PFSK-1 (cell line): Measurements from ENCODE around the gene LRMDA.

Source experiments
- FOXP2 ChIP-seq: optimal IDR thresholded peaks from 2 replicates; pipeline ENCODE3; 2011; ENCODE audit warnings: borderline replicate concordance, control low read depth, inconsistent platforms; ENCODE audit not compliant: insufficient read depth; ENCODE audit errors: extremely low read length, extremely low read depth
- POLR2AphosphoS5 ChIP-seq: IDR thresholded peaks from 2 replicates; pipeline ENCODE4 v1.6.1; 2012; ENCODE audit warnings: low read depth, mild to moderate bottlenecking, control low read depth, low read length, moderate library complexity
- REST ChIP-seq, 2 experiments: IDR thresholded peaks; 2 replicates each; pipeline versions ENCODE4 v1.6.1 to v1.8.0; 2011 to 2012; ENCODE audit warnings: low read depth in 2 of 2, low read length in 2 of 2, control low read depth in 1 of 2, inconsistent platforms in 1 of 2, mild to moderate bottlenecking in 1 of 2, moderate library complexity in 1 of 2; ENCODE audit not compliant: insufficient read depth in 1 of 2
- SIN3A ChIP-seq: IDR thresholded peaks from 2 replicates; pipeline ENCODE4 v1.6.1; 2012; ENCODE audit warnings: mild to moderate bottlenecking, low read length, moderate library complexity, borderline replicate concordance; ENCODE audit not compliant: insufficient read depth
- TAF1 ChIP-seq: IDR thresholded peaks from 2 replicates; pipeline ENCODE4 v1.6.1; 2012; ENCODE audit warnings: low read length, control low read depth, borderline replicate concordance; ENCODE audit not compliant: insufficient read depth

The LRMDA gene

GRCh38 chr10:76122056-76122455, 690.6 kb downstream of the LRMDA start:
- TF ChIP-seq FOXP2 (no peak), REST (IDR thresholded peaks at IDR 0.05; ENCODE audit: insufficient read depth in 1 of 2, low read depth in 2 of 2, low read length in 2 of 2) (no peak), SIN3A (no peak), POLR2AphosphoS5 (no peak), TAF1 (no peak)

GRCh38 chr10:76124280-76124679, 692.9 kb downstream of the LRMDA start:
- no peak for TF ChIP-seq FOXP2
- TF ChIP-seq POLR2AphosphoS5, result no peak
- TF ChIP-seq TAF1, result no peak
- TF ChIP-seq REST (IDR thresholded peaks at IDR 0.05; ENCODE audit: insufficient read depth in 1 of 2, low read depth in 2 of 2, low read length in 2 of 2), result no peak
- TF ChIP-seq SIN3A, result no peak

- TF ChIP-seq POLR2AphosphoS5, result no peak
- TF ChIP-seq SIN3A, result no peak
- no peak for TF ChIP-seq REST (IDR thresholded peaks at IDR 0.05; ENCODE audit: insufficient read depth in 1 of 2, low read depth in 2 of 2, low read length in 2 of 2)
- no peak for TF ChIP-seq FOXP2
- TF ChIP-seq TAF1, result no peak
Measured at GRCh38 chr10:76125900-76126299, 694.5 kb downstream of the LRMDA start.

- TF ChIP-seq TAF1 (no peak), REST (IDR thresholded peaks at IDR 0.05; ENCODE audit: insufficient read depth in 1 of 2, low read depth in 2 of 2, low read length in 2 of 2) (no peak), SIN3A (no peak), POLR2AphosphoS5 (no peak)
Measured at GRCh38 chr10:76126607-76127527, 695.4 kb downstream of the LRMDA start.
